Measurements from ENCODE around the gene RPL10. TPM values are rescaled to one million over a fixed set of nuclear protein-coding genes. Genes with fewer than 3 reads are reported as not detected.
A peak's percentile ranks its signal among the peaks of the same experiment; 100 is the strongest.

Gene RPL10
- total RNA-seq, 1 donor from 2014 or later, result 2,364 TPM

GRCh38 chrX:154362085-154362742, 36.0 kb upstream of the RPL10 start:
- DNase-seq (ENCODE audit: low spot score, unreplicated experiment), result no peak
- TF ChIP-seq CTCF (IDR thresholded peaks at IDR 0.05; ENCODE audit: unreplicated experiment), result no peak
- H3K4me1 Mint-ChIP-seq (ENCODE audit: low read depth), result no peaks in the 10 kb centered on the region
- H3K27me3 Mint-ChIP-seq, result no peaks in the 10 kb centered on the region
- no peak overlapping the region for H3K4me3 Mint-ChIP-seq (ENCODE audit: low read depth)
- H3K9me3 Mint-ChIP-seq (ENCODE audit: low read depth), result peaks cover 3% of the 10 kb centered on the region
- H3K36me3 Mint-ChIP-seq (ENCODE audit: insufficient read depth), result peaks cover 4% of the 10 kb centered on the region
- no peak overlapping the region for H3K27ac Mint-ChIP-seq

- TF ChIP-seq CTCF (IDR thresholded peaks at IDR 0.05; ENCODE audit: unreplicated experiment), result no peak
- peaks cover 2% of the 10 kb centered on the region for H3K4me1 Mint-ChIP-seq (ENCODE audit: low read depth)
- no peak overlapping the region for H3K4me3 Mint-ChIP-seq (ENCODE audit: low read depth)
- no peak for DNase-seq (ENCODE audit: low spot score, unreplicated experiment)
- peaks cover 4% of the 10 kb centered on the region for H3K36me3 Mint-ChIP-seq (ENCODE audit: insufficient read depth)
- no peaks in the 10 kb centered on the region for H3K27me3 Mint-ChIP-seq
- H3K9me3 Mint-ChIP-seq (ENCODE audit: low read depth), result no peaks in the 10 kb centered on the region
- H3K27ac Mint-ChIP-seq, result peak overlapping the region; percentile 52
These were observed 34.3 kb upstream of the RPL10 start for GRCh38 chrX:154363706-154364439.

- no peak overlapping the region for H3K4me3 Mint-ChIP-seq (ENCODE audit: low read depth)
These were observed 33.1 kb upstream of the RPL10 start for GRCh38 chrX:154365052-154365600.

GRCh38 chrX:154365997-154366665, 32.0 kb upstream of the RPL10 start:
- no peak overlapping the region for H3K4me3 Mint-ChIP-seq (ENCODE audit: low read depth)
- TF ChIP-seq CTCF (IDR thresholded peaks at IDR 0.05; ENCODE audit: unreplicated experiment), result no peak
- H3K9me3 Mint-ChIP-seq (ENCODE audit: low read depth), result no peaks in the 10 kb centered on the region
- DNase-seq (ENCODE audit: low spot score, unreplicated experiment), result no peak
- H3K27me3 Mint-ChIP-seq, result no peaks in the 10 kb centered on the region
- H3K27ac Mint-ChIP-seq, result no peak overlapping the region
- H3K4me1 Mint-ChIP-seq (ENCODE audit: low read depth), result peaks cover 2% of the 10 kb centered on the region
- peaks cover 4% of the 10 kb centered on the region for H3K36me3 Mint-ChIP-seq (ENCODE audit: insufficient read depth)

More at GRCh38 chrX:154365052-154365600, 33.1 kb upstream of the RPL10 start:
- TF ChIP-seq CTCF (IDR thresholded peaks at IDR 0.05; ENCODE audit: unreplicated experiment), result no peak
- peaks cover 2% of the 10 kb centered on the region for H3K4me1 Mint-ChIP-seq (ENCODE audit: low read depth)
- DNase-seq (ENCODE audit: low spot score, unreplicated experiment), result no peak
- H3K27ac Mint-ChIP-seq, result peak overlapping the region; percentile 82
- H3K9me3 Mint-ChIP-seq (ENCODE audit: low read depth), result no peaks in the 10 kb centered on the region
- no peaks in the 10 kb centered on the region for H3K27me3 Mint-ChIP-seq
- peaks cover 4% of the 10 kb centered on the region for H3K36me3 Mint-ChIP-seq (ENCODE audit: insufficient read depth)

GRCh38 chrX:154366666-154367055, 31.5 kb upstream of the RPL10 start:
- Mint-ChIP-seq H3K36me3 (ENCODE audit: insufficient read depth) (peaks cover 4% of the 10 kb centered on the region), H3K27ac (peak overlapping the region; percentile 84), H3K9me3 (ENCODE audit: low read depth) (no peaks in the 10 kb centered on the region), H3K4me1 (ENCODE audit: low read depth) (peaks cover 2% of the 10 kb centered on the region), H3K27me3 (no peaks in the 10 kb centered on the region), H3K4me3 (ENCODE audit: low read depth) (no peak overlapping the region)
- no peak for TF ChIP-seq CTCF (IDR thresholded peaks at IDR 0.05; ENCODE audit: unreplicated experiment)
- DNase-seq (ENCODE audit: low spot score, unreplicated experiment), result no peak

Data from progenitor cell of endocrine pancreas (in vitro differentiated cells).